Measurements from ENCODE around the gene GALNT9. TPM values are rescaled to one million over a fixed set of nuclear protein-coding genes. Genes with fewer than 3 reads are reported as not detected.
"Not testable (repeated sequence)": the region's sequence is repeated elsewhere in the genome, so short reads cannot be mapped to it uniquely, and the experiment has no call there.

The GALNT9 gene
- total RNA-seq (2.2 and 3.9 TPM in 2 replicates), polyA plus RNA-seq (3.0 and 4.7 TPM in 2 replicates)

GRCh38 chr12:132329036-132329719 is at the start of gene GALNT9:
TSS of gene GALNT9 (minus strand) at chr12:132329589. CDS start at chr12:132329203, 386 bp downstream.
- no peak for TF ChIP-seq CTCF (IDR thresholded peaks at IDR 0.05; ENCODE audit: poor library complexity)
- no peak for TF ChIP-seq EZH2 (IDR thresholded peaks at IDR 0.05; ENCODE audit: borderline replicate concordance)
- TF ChIP-seq EZH2phosphoT487 (IDR thresholded peaks at IDR 0.05; ENCODE audit: low read depth, severe bottlenecking, unreplicated experiment): no peak
- H2AFZ ChIP-seq: no peak within 1 kb of the TSS
- DNase-seq (ENCODE audit: low spot score): peak; percentile 59
- H3K9me3 ChIP-seq (ENCODE audit: low read depth): no peaks in the 10 kb centered on the region
- peaks cover 62% of the 10 kb centered on the region for H3K27me3 ChIP-seq
- H3K4me3 ChIP-seq: no peak within 1 kb of the TSS
- no peaks in the 10 kb centered on the region for H4K20me1 ChIP-seq (ENCODE audit: insufficient read depth, poor library complexity, severe bottlenecking)
- H3K79me2 ChIP-seq: no peaks in the 10 kb centered on the region
- peak within 1 kb of the TSS; percentile 44 for H3K4me2 ChIP-seq
- H3K27ac ChIP-seq: no peak within 1 kb of the TSS
- 23% methylated on average over 30 of the region's 86 CpGs for WGBS (ENCODE audit: low lambda C conversion rate, missing lambda C conversion rate)
- no peaks in the 10 kb centered on the region for H3K4me1 ChIP-seq (ENCODE audit: insufficient read depth)
- no peaks in the 10 kb centered on the region for H3K36me3 ChIP-seq (replicated peaks; ENCODE audit: insufficient read depth, low read depth)
- H3K9me2 ChIP-seq (replicated peaks; ENCODE audit: insufficient read depth): no peaks in the 10 kb centered on the region

- not testable (repeated sequence) for H2AFZ ChIP-seq; H4K20me1 ChIP-seq (ENCODE audit: insufficient read depth, poor library complexity, severe bottlenecking); H3K9me3 ChIP-seq (ENCODE audit: low read depth); H3K27ac ChIP-seq; H3K4me1 ChIP-seq (ENCODE audit: insufficient read depth); DNase-seq (ENCODE audit: low spot score); H3K9me2 ChIP-seq (replicated peaks; ENCODE audit: insufficient read depth); H3K4me3 ChIP-seq; H3K79me2 ChIP-seq; H3K36me3 ChIP-seq (replicated peaks; ENCODE audit: insufficient read depth, low read depth); H3K4me2 ChIP-seq
- H3K27me3 ChIP-seq: peaks cover 81% of the 10 kb centered on the region
- 90% methylated on average over 6 of the region's 6 CpGs for whole genome bisulfite sequencing (ENCODE audit: low lambda C conversion rate, missing lambda C conversion rate)
These were observed 49.7 kb upstream of the GALNT9 start for GRCh38 chr12:132379057-132379456.

- Histone ChIP-seq H4K20me1 (ENCODE audit: insufficient read depth, poor library complexity, severe bottlenecking) (no peaks in the 10 kb centered on the region), H3K4me2 (no peak overlapping the region), H2AFZ (no peak overlapping the region), H3K27ac (no peak overlapping the region), H3K27me3 (peaks cover 67% of the 10 kb centered on the region), H3K9me2 (replicated peaks; ENCODE audit: insufficient read depth) (no peaks in the 10 kb centered on the region), H3K9me3 (ENCODE audit: low read depth) (no peaks in the 10 kb centered on the region), H3K4me1 (ENCODE audit: insufficient read depth) (no peaks in the 10 kb centered on the region), H3K36me3 (replicated peaks; ENCODE audit: insufficient read depth, low read depth) (no peaks in the 10 kb centered on the region), H3K4me3 (no peak overlapping the region), H3K79me2 (no peaks in the 10 kb centered on the region)
- whole genome bisulfite sequencing (ENCODE audit: low lambda C conversion rate, missing lambda C conversion rate): no CpG with 5 or more reads among the region's 2 CpGs
- DNase-seq (ENCODE audit: low spot score): no peak
- TF ChIP-seq EZH2phosphoT487 (IDR thresholded peaks at IDR 0.05; ENCODE audit: low read depth, severe bottlenecking, unreplicated experiment): no peak
- no peak for TF ChIP-seq EZH2 (IDR thresholded peaks at IDR 0.05; ENCODE audit: borderline replicate concordance)
- TF ChIP-seq CTCF (IDR thresholded peaks at IDR 0.05; ENCODE audit: poor library complexity): no peak
These were observed 47.8 kb upstream of the GALNT9 start for GRCh38 chr12:132377147-132377546.

GRCh38 chr12:132376464-132376830 is 47.1 kb upstream of the GALNT9 start:
- H3K4me2 ChIP-seq: no peak overlapping the region
- H3K79me2 ChIP-seq: no peaks in the 10 kb centered on the region
- H3K9me2 ChIP-seq (replicated peaks; ENCODE audit: insufficient read depth): no peaks in the 10 kb centered on the region
- H3K9me3 ChIP-seq (ENCODE audit: low read depth): peaks cover 3% of the 10 kb centered on the region
- H3K4me3 ChIP-seq: no peak overlapping the region
- H3K27ac ChIP-seq: no peak overlapping the region
- 76% methylated on average over 10 of the region's 10 CpGs for WGBS (ENCODE audit: low lambda C conversion rate, missing lambda C conversion rate)
- peaks cover 61% of the 10 kb centered on the region for H3K27me3 ChIP-seq
- H2AFZ ChIP-seq: no peak overlapping the region
- H3K4me1 ChIP-seq (ENCODE audit: insufficient read depth): no peaks in the 10 kb centered on the region
- H4K20me1 ChIP-seq (ENCODE audit: insufficient read depth, poor library complexity, severe bottlenecking): no peaks in the 10 kb centered on the region
- no peak for TF ChIP-seq EZH2phosphoT487 (IDR thresholded peaks at IDR 0.05; ENCODE audit: low read depth, severe bottlenecking, unreplicated experiment)
- TF ChIP-seq CTCF (IDR thresholded peaks at IDR 0.05; ENCODE audit: poor library complexity): no peak
- TF ChIP-seq EZH2 (IDR thresholded peaks at IDR 0.05; ENCODE audit: borderline replicate concordance): no peak
- no peak for DNase-seq (ENCODE audit: low spot score)
- no peaks in the 10 kb centered on the region for H3K36me3 ChIP-seq (replicated peaks; ENCODE audit: insufficient read depth, low read depth)

Measured in hepatocyte (in vitro differentiated cells).